Common myeloid progenitor, CD34-positive (primary cell): ENCODE results near the gene AKT1.
"Not testable (repeated sequence)": the region's sequence is repeated elsewhere in the genome, so short reads cannot be mapped to it uniquely, and the experiment has no call there.

Source experiments
- CTCF ChIA-PET: fragments of 350-600 bp; sonication (Branson Sonifier 250); formaldehyde crosslinking; loops from one replicate; lab custom pipeline; 2021; ENCODE audit warnings: antibody characterized with exemption; lab: Charles Lee
- POLR2A ChIA-PET: fragments of 350-600 bp; sonication (Branson Sonifier 250); formaldehyde crosslinking; loops from one replicate; lab custom pipeline; 2021; ENCODE audit warnings: antibody characterized with exemption; lab: Charles Lee
- DNase-seq, 3 donors: peaks; one replicate each; pipeline versions ENCODE4 v3.0.0 to v3.0.0-alpha.2; 2013
- H3K27ac ChIP-seq, 2 experiments: 1 replicate in 1 of 2; 2 replicates in 1 of 2; pipeline ENCODE4 v1.7.0; 2013; ENCODE audit warnings: inconsistent platforms in 2 of 2, low read length in 2 of 2, mild to moderate bottlenecking in 2 of 2, low read depth in 1 of 2, moderate library complexity in 1 of 2; ENCODE audit not compliant: severe bottlenecking in 2 of 2, insufficient read depth in 1 of 2, poor library complexity in 1 of 2
- H3K27me3 ChIP-seq, 5 experiments: replicated peaks in 2 of 5; 1 replicate in 3 of 5; 2 replicates in 2 of 5; pipeline versions ENCODE4 v1.6.1 to v1.7.0; 2013; ENCODE audit warnings: low read length in 4 of 5, mild to moderate bottlenecking in 2 of 5, moderate library complexity in 2 of 5, inconsistent platforms in 1 of 5; ENCODE audit not compliant: insufficient read depth in 5 of 5, control insufficient read depth in 4 of 5
- H3K36me3 ChIP-seq, 4 experiments: 1 replicate in 2 of 4; 2 replicates in 2 of 4; pipeline versions ENCODE4 v1.6.1 to v1.7.0; 2013; ENCODE audit warnings: low read length in 3 of 4, control low read depth in 1 of 4, mild to moderate bottlenecking in 1 of 4; ENCODE audit not compliant: control insufficient read depth in 4 of 4, insufficient read depth in 4 of 4
- H3K4me1 ChIP-seq, 4 experiments: 1 replicate in 3 of 4; 2 replicates in 1 of 4; pipeline versions ENCODE4 v1.6.1 to v1.7.1; 2013; ENCODE audit warnings: low read length in 3 of 4, mild to moderate bottlenecking in 3 of 4, control low read depth in 1 of 4, inconsistent platforms in 1 of 4, moderate library complexity in 1 of 4; ENCODE audit not compliant: control insufficient read depth in 4 of 4, insufficient read depth in 4 of 4; ENCODE audit errors: control extremely low read depth in 1 of 4
- H3K4me3 ChIP-seq, 7 experiments: 1 replicate in 4 of 7; 2 replicates in 3 of 7; pipeline versions ENCODE4 v1.5.1 to v1.7.0; 2013; ENCODE audit warnings: mild to moderate bottlenecking in 7 of 7, low read length in 6 of 7, moderate library complexity in 6 of 7, inconsistent platforms in 2 of 7, low read depth in 2 of 7, control low read depth in 1 of 7; ENCODE audit not compliant: insufficient read depth in 4 of 7, control insufficient read depth in 1 of 7; ENCODE audit errors: extremely low read depth in 1 of 7
- H3K9me3 ChIP-seq, 5 experiments: 1 replicate in 4 of 5; 2 replicates in 1 of 5; pipeline versions ENCODE4 v1.6.1 to v1.7.1; 2013; ENCODE audit warnings: low read length in 4 of 5, mild to moderate bottlenecking in 2 of 5, inconsistent platforms in 1 of 5, low read depth in 1 of 5, moderate library complexity in 1 of 5; ENCODE audit not compliant: control insufficient read depth in 4 of 5, insufficient read depth in 2 of 5; ENCODE audit errors: control extremely low read depth in 1 of 5
- WGBS: methylation state at CpG from one replicate; pipeline ENCODE4 v1.1.5; 2013; ENCODE audit not compliant: insufficient coverage; 5-methylcytosine and 5-hydroxymethylcytosine counted together

AKT1 gene

GRCh38 chr14:104817930-104818713 lies 22.6 kb upstream of the AKT1 start:
- no peak overlapping the region for H3K27ac ChIP-seq
- ChIA-PET CTCF (interaction anchor here (1.7 kb wide), 1 partner anchor 50 kb away, joined by 4 read pairs; no protein-coding TSS in a partner anchor), POLR2A (no interaction called here)
- peaks cover 0 to 21% (median 18%) of the 10 kb centered on the region in 4 experiments for H3K4me1 ChIP-seq
- 100% methylated on average over 6 of the region's 8 CpGs for WGBS
- no peaks in the 10 kb centered on the region for H3K27me3 ChIP-seq
- H3K9me3 ChIP-seq, result no peaks in the 10 kb centered on the region
- H3K36me3 ChIP-seq, result peaks cover 0 to 6% (median 2%) of the 10 kb centered on the region in 4 experiments
- no peak for DNase-seq
- no peak overlapping the region for H3K4me3 ChIP-seq

DNA sequence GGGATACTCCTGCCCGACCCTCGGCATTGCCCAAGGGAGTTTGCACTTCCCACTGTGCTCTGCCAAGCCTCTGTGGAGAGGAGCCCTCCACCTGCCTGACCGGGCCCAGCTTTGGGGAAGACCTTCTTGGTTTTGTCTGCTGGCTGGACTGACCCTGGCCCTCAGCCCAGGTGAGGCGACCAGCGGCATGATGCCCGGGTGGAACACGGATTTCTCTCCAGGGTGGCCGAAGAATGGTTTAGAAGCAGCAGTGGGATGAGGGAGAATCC lies 21.0 kb upstream of the AKT1 start:
- POLR2A ChIA-PET, result no interaction called here
- DNase-seq, result no peak
- peaks cover 0 to 6% (median 2%) of the 10 kb centered on the region in 4 experiments for H3K36me3 ChIP-seq
- CTCF ChIA-PET, result no interaction called here
- no peaks in the 10 kb centered on the region for H3K9me3 ChIP-seq
- no peaks in the 10 kb centered on the region for H3K27me3 ChIP-seq
- peaks cover 0 to 21% (median 18%) of the 10 kb centered on the region in 4 experiments for H3K4me1 ChIP-seq
- 0% methylated on average over 6 of the region's 8 CpGs for WGBS
- peak overlapping the region; percentile 40 to 86 for H3K27ac ChIP-seq
- peak overlapping the region; percentile 40 to 85 (median 78) for H3K4me3 ChIP-seq

DNA sequence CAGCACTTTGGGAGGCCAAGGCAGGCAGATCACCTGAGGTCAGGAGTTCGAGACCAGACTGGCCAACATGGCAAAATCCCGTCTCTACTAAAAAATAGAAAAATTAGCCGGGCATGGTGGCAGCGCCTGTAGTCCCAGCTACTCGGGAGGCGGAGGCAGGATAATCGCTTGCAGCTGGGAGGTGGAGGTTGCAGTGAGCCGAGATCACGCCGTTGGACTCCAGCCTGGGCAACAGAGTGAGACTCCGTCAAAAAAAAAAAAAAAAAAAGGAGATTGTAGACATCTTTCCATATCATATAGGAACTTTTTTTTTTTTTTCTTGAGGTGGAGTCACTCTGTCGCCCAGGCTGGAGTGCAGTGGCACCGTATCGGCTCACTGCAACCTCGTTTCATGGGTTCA lies 19.2 kb upstream of the AKT1 start:
- CTCF ChIA-PET, result interaction anchor here (1.8 to 2.0 kb wide), 2 partner anchors 11 to 20 kb away, joined by 4 to 9 read pairs; no protein-coding TSS in a partner anchor
- H3K4me3 ChIP-seq, result peak overlapping the region in 4 of 7 experiments; percentile 78 to 85 (median 82)
- POLR2A ChIA-PET, result interaction anchor here (0.8 kb wide), 1 partner anchor 46 kb away, joined by 4 read pairs; no protein-coding TSS in a partner anchor
- H3K9me3 ChIP-seq, H3K36me3 ChIP-seq, H3K27me3 ChIP-seq, DNase-seq: not testable (repeated sequence)
- peaks cover 0 to 21% (median 18%) of the 10 kb centered on the region in 4 experiments for H3K4me1 ChIP-seq
- 93% methylated on average over 5 of the region's 15 CpGs for WGBS
- peak overlapping the region in 1 of 2 experiments; percentile 86 for H3K27ac ChIP-seq

DNA sequence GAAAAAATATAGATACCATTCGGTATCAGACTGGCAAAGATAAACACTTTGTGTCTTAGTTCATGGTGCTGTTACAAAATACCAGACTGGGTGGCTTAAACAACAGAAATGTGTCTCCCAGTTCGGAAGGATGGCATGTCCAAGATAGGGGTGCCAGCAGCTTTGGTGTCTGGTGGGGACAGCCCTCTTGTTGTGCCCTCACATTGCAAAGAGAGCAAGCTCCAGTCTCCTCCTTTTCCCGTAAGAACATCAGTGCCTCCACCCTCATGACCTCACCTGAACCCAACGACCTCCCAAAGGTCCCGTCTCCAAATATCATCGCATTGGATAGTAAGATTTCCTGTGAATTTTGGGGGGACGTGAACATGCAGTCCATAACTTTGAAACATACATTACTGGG lies 17.7 kb upstream of the AKT1 start:
- Histone ChIP-seq H3K9me3 (no peaks in the 10 kb centered on the region), H3K36me3 (peaks cover 0 to 3% (median under 1%) of the 10 kb centered on the region in 4 experiments), H3K27ac (no peak overlapping the region), H3K4me1 (peaks cover 0 to 21% (median 18%) of the 10 kb centered on the region in 4 experiments), H3K27me3 (no peaks in the 10 kb centered on the region), H3K4me3 (no peak overlapping the region)
- DNase-seq, result no peak
- POLR2A ChIA-PET, result no interaction called here
- CTCF ChIA-PET, result interaction anchor here (1.0 to 2.0 kb wide), 5 partner anchors 11 to 45 kb away, joined by 4 to 9 read pairs (median 4); no protein-coding TSS in a partner anchor
- 91% methylated on average over 5 of the region's 7 CpGs for WGBS

- no peak for DNase-seq
- H3K9me3 ChIP-seq, result no peaks in the 10 kb centered on the region
- H3K36me3 ChIP-seq, result peaks cover 0 to 3% (median 0%) of the 10 kb centered on the region in 4 experiments
- no peak overlapping the region for H3K27ac ChIP-seq
- H3K27me3 ChIP-seq, result no peaks in the 10 kb centered on the region
- no peak overlapping the region for H3K4me3 ChIP-seq
- H3K4me1 ChIP-seq, result peaks cover 0 to 16% (median 13%) of the 10 kb centered on the region in 4 experiments
- 98% methylated on average over 6 of the region's 11 CpGs for WGBS
- ChIA-PET POLR2A (no interaction called here), CTCF (interaction anchor here (2.1 kb wide), 1 partner anchor 11 kb away, joined by 7 read pairs; no protein-coding TSS in a partner anchor)
These were observed 14.8 kb upstream of the AKT1 start for GRCh38 chr14:104810316-104810715.

DNA sequence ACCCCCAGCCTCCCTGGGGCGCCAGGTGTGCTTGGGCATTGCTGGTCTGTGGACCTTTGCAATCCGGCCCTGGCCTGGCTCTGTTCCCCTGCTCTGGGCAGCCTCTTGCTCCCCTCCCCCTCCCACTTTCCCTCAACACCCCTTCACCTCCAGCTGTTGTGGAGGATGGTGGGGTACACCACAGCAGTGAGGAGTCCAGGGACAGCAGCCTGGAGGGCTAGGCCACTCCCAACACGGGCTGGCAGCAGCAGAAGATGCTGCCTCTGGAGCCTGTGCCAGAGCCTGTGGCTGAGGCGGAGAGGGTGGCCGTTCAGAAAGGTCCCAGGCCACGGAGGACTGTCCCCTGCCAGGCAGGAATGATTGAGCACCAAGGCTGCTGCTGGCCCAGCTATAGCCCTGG lies 12.9 kb upstream of the AKT1 start:
- CTCF ChIA-PET, result interaction anchor here (1.5 kb wide), 1 partner anchor 17 kb away, joined by 4 read pairs; no protein-coding TSS in a partner anchor
- POLR2A ChIA-PET, result no interaction called here
- Histone ChIP-seq H3K36me3 (no peaks in the 10 kb centered on the region), H3K9me3 (no peaks in the 10 kb centered on the region), H3K27ac (no peak overlapping the region), H3K4me3 (no peak overlapping the region), H3K27me3 (no peaks in the 10 kb centered on the region), H3K4me1 (peaks cover 0 to 15% (median 10%) of the 10 kb centered on the region in 4 experiments)
- WGBS, result 95% methylated on average over 4 of the region's 6 CpGs
- DNase-seq, result no peak
